ENCODE data around the gene SHISA5. TPM values are rescaled to one million over a fixed set of nuclear protein-coding genes. Genes with fewer than 3 reads are reported as not detected.

SHISA5 gene
- total and polyA plus RNA-seq, 10 of the 15 experiments (the other 5 are each of a cell fraction or from before 2014, with no cell fraction given), result 17.1 to 148 (median 67.3) TPM

- ChIA-PET SMC1A (ENCODE audit: uncharacterized antibody, unreplicated experiment) (interaction anchor here (1.2 to 3.3 kb wide), 4 partner anchors 9 to 110 kb away, joined by 3 to 16 read pairs (median 9); no protein-coding TSS in a partner anchor), RAD21 (ENCODE audit: unreplicated experiment) (interaction anchor here (0.8 to 2.6 kb wide), 4 partner anchors 9 to 111 kb away, joined by 3 to 20 read pairs (median 7); partner anchors contain the start of gene PFKFB4), POLR2A (interaction anchor here (0.6 to 1.5 kb wide), 4 partner anchors 13 to 648 kb away, joined by 3 to 5 read pairs (median 4); partner anchors contain the start of gene QRICH1), CTCF (interaction anchor here (0.6 to 5.8 kb wide), 7 partner anchors 9 to 117 kb away, joined by 3 to 69 read pairs (median 3); no protein-coding TSS in a partner anchor)
- WGBS (ENCODE audit: insufficient coverage, insufficient replicate concordance, low lambda C conversion rate, missing lambda C conversion rate), result 87% methylated on average over 6 of the region's 6 CpGs
- no TSS peak for BruUV-seq (replicated peaks)
- Histone ChIP-seq H3K4me1 (ENCODE audit: control insufficient read depth, insufficient read depth, low read length) (peaks cover 14% of the 10 kb centered on the region), H3K9ac (ENCODE audit: control insufficient read depth, insufficient read depth, low read length) (no peak overlapping the region; the same call in 1 of the 2 replicates), H3K36me3 (ENCODE audit: control insufficient read depth in 2 of 2, insufficient read depth in 2 of 2, low read length in 1 of 2) (peaks cover 0 to 3% of the 10 kb centered on the region in 2 experiments; a peak in 3 of 4 replicates), H3K27me3 (replicated peaks in 1 of 2; ENCODE audit: control insufficient read depth in 2 of 2, insufficient read depth in 2 of 2, low read length in 1 of 2) (no peaks in the 10 kb centered on the region), H3K9me3 (replicated peaks; ENCODE audit: control insufficient read depth, insufficient read depth, low read length) (no peaks in the 10 kb centered on the region), H3K4me2 (ENCODE audit: control insufficient read depth, insufficient read depth) (peak overlapping the region; percentile 70), H3K4me3 (peak overlapping the region; percentile 74; the same call in 1 of the 2 replicates), H2AFZ (ENCODE audit: control insufficient read depth, low read depth, low read length) (no peak overlapping the region), H3K79me2 (ENCODE audit: control insufficient read depth, insufficient read depth, low read length) (peaks cover 47% of the 10 kb centered on the region), H3K27ac (ENCODE audit: control insufficient read depth, insufficient read depth) (no peak overlapping the region), H4K20me1 (ENCODE audit: control insufficient read depth, insufficient read depth) (no peaks in the 10 kb centered on the region)
- in situ Hi-C loops (cut with MboI) (no loop called here), intact Hi-C loops (cut with micrococcal nuclease; ENCODE audit: unreplicated experiment) (loop anchor here (5.0 kb wide), 2 partner anchors 62 to 112 kb away; partner anchors contain the start of gene PFKFB4)
- no peak for FAIRE-seq
- no peak for TF ChIP-seq NR2C1 (IDR thresholded peaks at IDR 0.05)
- TF ChIP-seq ZBTB4 (CRISPR knock-in tag; IDR thresholded peaks at IDR 0.05), result no peak
- TF ChIP-seq CREB1 (IDR thresholded peaks at IDR 0.05; ENCODE audit: low read depth), result 0 out of 2 replicates have a peak, but pooled peaks have one; percentile 8
- 0 out of 2 replicates have a peak, but pooled peaks have one; percentile 43 for TF ChIP-seq POLR2AphosphoS5 (IDR thresholded peaks at IDR 0.05; ENCODE audit: low read length)
- no peak for TF ChIP-seq EED (IDR thresholded peaks at IDR 0.05; ENCODE audit: low read depth)
- TF ChIP-seq RAD51 (IDR thresholded peaks at IDR 0.05), result no peak
- TF ChIP-seq USF2 (IDR thresholded peaks at IDR 0.05; ENCODE audit: borderline replicate concordance, low read depth, low read length), result no peak
- no peak for TF ChIP-seq TBL1XR1 (IDR thresholded peaks at IDR 0.05; ENCODE audit: low read depth, low read length)
- no peak for DNase-seq (ENCODE audit: low read depth, low spot score)
- no peak for ATAC-seq
Measured at GRCh38 chr3:48445277-48445882, 58.6 kb downstream of the SHISA5 start.
